GM23338 (cell line): ENCODE data around the gene VSIG10L.

ENCODE experiments used
- CREB1 ChIP-seq: fragments of 250-450 bp; sonication (Bioruptor Pico); IDR thresholded peaks from 2 replicates; pipeline ENCODE4 v1.5.0; 2020; ENCODE audit warnings: low read depth, mild to moderate bottlenecking, moderate library complexity
- CTCF ChIP-seq, 2 experiments: fragments of 200-600 bp in 1 of 2; sonication (generic) in 1 of 2; conservative IDR thresholded peaks; 2 replicates each; pipeline versions ENCODE4 v1.5.1 to v1.6.1; 2016 to 2017; ENCODE audit warnings: antibody characterized with exemption in 2 of 2, low read depth in 2 of 2, mild to moderate bottlenecking in 2 of 2, moderate library complexity in 1 of 2
- JUNB ChIP-seq: IDR thresholded peaks from one replicate; pipeline ENCODE4 v1.6.1; 2016; ENCODE audit warnings: antibody characterized with exemption; ENCODE audit not compliant: unreplicated experiment
- POLR2AphosphoS5 ChIP-seq: IDR thresholded peaks from 2 replicates; pipeline ENCODE4 v1.6.1; 2016; ENCODE audit warnings: antibody characterized with exemption, low read depth
- REST ChIP-seq: IDR thresholded peaks from one replicate; pipeline ENCODE4 v1.6.1; 2018; ENCODE audit warnings: antibody characterized with exemption; ENCODE audit not compliant: unreplicated experiment
- ZNF331 ChIP-seq: fragments of 250-450 bp; sonication (Bioruptor Pico); IDR thresholded peaks from 2 replicates; pipeline ENCODE4 v1.5.0; 2020; ENCODE audit warnings: low read depth, mild to moderate bottlenecking, moderate library complexity

GRCh38 chr19:51294211-51294976 lies 47.5 kb downstream of the VSIG10L start:
- TF ChIP-seq CTCF (conservative IDR thresholded peaks at IDR 0.05; ENCODE audit: low read depth in 2 of 2) (peak in 1 of 2 experiments; percentile 23; a peak in 1 of 4 replicates), ZNF331 (CRISPR knock-in tag) (no peak), CREB1 (CRISPR knock-in tag) (no peak), REST (no peak), POLR2AphosphoS5 (no peak), JUNB (no peak)
